Measurements from ENCODE around the gene PROCA1.
A peak's percentile ranks its signal among the peaks of the same experiment; 100 is the strongest.

The PROCA1 gene

GRCh38 chr17:28718333-28719020 lies 6.8 kb upstream of the PROCA1 start:
- H4K20me1 ChIP-seq (ENCODE audit: insufficient read depth, low read length): peaks cover 33% of the 10 kb centered on the region
- 0 out of 2 replicates have a peak overlapping the region, but pooled peaks have one; percentile 25 for H3K27ac ChIP-seq (ENCODE audit: low read length)
- H3K27me3 ChIP-seq (ENCODE audit: insufficient read depth, low read length, poor library complexity): no peaks in the 10 kb centered on the region
- peak overlapping the region; percentile 71; the same call in 1 of the 2 replicates for H3K4me2 ChIP-seq (ENCODE audit: insufficient read depth, low read length)
- no peak for DNase-seq
- H3K4me1 ChIP-seq (ENCODE audit: insufficient read depth, low read length): peaks cover 40% of the 10 kb centered on the region
- no peak overlapping the region; the same call in 1 of the 2 replicates for H2AFZ ChIP-seq (ENCODE audit: low read depth, low read length)
- H3K36me3 ChIP-seq (ENCODE audit: insufficient read depth, low read length): peaks cover 36% of the 10 kb centered on the region
- peak overlapping the region; percentile 95 for H3K9ac ChIP-seq (ENCODE audit: low read depth, low read length)
- TF ChIP-seq, protein P1, sequence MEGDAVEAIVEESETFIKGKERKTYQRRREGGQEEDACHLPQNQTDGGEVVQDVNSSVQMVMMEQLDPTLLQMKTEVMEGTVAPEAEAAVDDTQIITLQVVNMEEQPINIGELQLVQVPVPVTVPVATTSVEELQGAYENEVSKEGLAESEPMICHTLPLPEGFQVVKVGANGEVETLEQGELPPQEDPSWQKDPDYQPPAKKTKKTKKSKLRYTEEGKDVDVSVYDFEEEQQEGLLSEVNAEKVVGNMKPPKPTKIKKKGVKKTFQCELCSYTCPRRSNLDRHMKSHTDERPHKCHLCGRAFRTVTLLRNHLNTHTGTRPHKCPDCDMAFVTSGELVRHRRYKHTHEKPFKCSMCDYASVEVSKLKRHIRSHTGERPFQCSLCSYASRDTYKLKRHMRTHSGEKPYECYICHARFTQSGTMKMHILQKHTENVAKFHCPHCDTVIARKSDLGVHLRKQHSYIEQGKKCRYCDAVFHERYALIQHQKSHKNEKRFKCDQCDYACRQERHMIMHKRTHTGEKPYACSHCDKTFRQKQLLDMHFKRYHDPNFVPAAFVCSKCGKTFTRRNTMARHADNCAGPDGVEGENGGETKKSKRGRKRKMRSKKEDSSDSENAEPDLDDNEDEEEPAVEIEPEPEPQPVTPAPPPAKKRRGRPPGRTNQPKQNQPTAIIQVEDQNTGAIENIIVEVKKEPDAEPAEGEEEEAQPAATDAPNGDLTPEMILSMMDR (IDR thresholded peaks at IDR 0.05; ENCODE audit: borderline replicate concordance, extremely low read depth, low read length, poor library complexity, severe bottlenecking): no peak
- no peak for TF ChIP-seq EZH2 (IDR thresholded peaks at IDR 0.05; ENCODE audit: borderline replicate concordance, low read depth, low read length, severe bottlenecking)
- peaks cover 45% of the 10 kb centered on the region for H3K79me2 ChIP-seq (ENCODE audit: insufficient read depth, low read length)
- peak overlapping the region in 1 of 2 experiments; percentile 91; a peak in 2 of 4 replicates for H3K4me3 ChIP-seq (ENCODE audit: low read depth in 1 of 2, low read length in 2 of 2)
- no peaks in the 10 kb centered on the region for H3K9me3 ChIP-seq (ENCODE audit: insufficient read depth, low read length, severe bottlenecking)
- ATAC-seq (ENCODE audit: insufficient read depth, low read depth): no peak

- ATAC-seq (ENCODE audit: insufficient read depth, low read depth) (no peak), DNase-seq (no peak)
- H3K27me3 ChIP-seq (ENCODE audit: insufficient read depth, low read length, poor library complexity): no peaks in the 10 kb centered on the region
- H3K9me3 ChIP-seq (ENCODE audit: insufficient read depth, low read length, severe bottlenecking): no peaks in the 10 kb centered on the region
- H3K36me3 ChIP-seq (ENCODE audit: insufficient read depth, low read length): peaks cover 29% of the 10 kb centered on the region
- peak within 1 kb of the TSS; percentile 95 for H3K9ac ChIP-seq (ENCODE audit: low read depth, low read length)
- no peak for TF ChIP-seq EZH2 (IDR thresholded peaks at IDR 0.05; ENCODE audit: borderline replicate concordance, low read depth, low read length, severe bottlenecking)
- TF ChIP-seq, protein P1 (IDR thresholded peaks at IDR 0.05; ENCODE audit: borderline replicate concordance, extremely low read depth, low read length, poor library complexity, severe bottlenecking): no peak
- peaks cover 26% of the 10 kb centered on the region for H4K20me1 ChIP-seq (ENCODE audit: insufficient read depth, low read length)
- H3K4me2 ChIP-seq (ENCODE audit: insufficient read depth, low read length): peak within 1 kb of the TSS; percentile 71; the same call in 1 of the 2 replicates
- no peak within 1 kb of the TSS; the same call in 1 of the 2 replicates for H2AFZ ChIP-seq (ENCODE audit: low read depth, low read length)
- H3K4me1 ChIP-seq (ENCODE audit: insufficient read depth, low read length): peaks cover 39% of the 10 kb centered on the region
- H3K27ac ChIP-seq (ENCODE audit: low read length): 0 out of 2 replicates have a peak within 1 kb of the TSS, but pooled peaks have one; percentile 25
- peaks cover 39% of the 10 kb centered on the region for H3K79me2 ChIP-seq (ENCODE audit: insufficient read depth, low read length)
- H3K4me3 ChIP-seq (ENCODE audit: low read depth in 1 of 2, low read length in 2 of 2): peak within 1 kb of the TSS in 1 of 2 experiments; percentile 91; a peak in 1 of 4 replicates
These were observed 6.1 kb upstream of the PROCA1 start, which contains the start of gene RAB34 for GRCh38 chr17:28717578-28718332. TSS of gene RAB34 (minus strand) at chr17:28717868. CDS start at chr17:28717266, 602 bp downstream.

DNA sequence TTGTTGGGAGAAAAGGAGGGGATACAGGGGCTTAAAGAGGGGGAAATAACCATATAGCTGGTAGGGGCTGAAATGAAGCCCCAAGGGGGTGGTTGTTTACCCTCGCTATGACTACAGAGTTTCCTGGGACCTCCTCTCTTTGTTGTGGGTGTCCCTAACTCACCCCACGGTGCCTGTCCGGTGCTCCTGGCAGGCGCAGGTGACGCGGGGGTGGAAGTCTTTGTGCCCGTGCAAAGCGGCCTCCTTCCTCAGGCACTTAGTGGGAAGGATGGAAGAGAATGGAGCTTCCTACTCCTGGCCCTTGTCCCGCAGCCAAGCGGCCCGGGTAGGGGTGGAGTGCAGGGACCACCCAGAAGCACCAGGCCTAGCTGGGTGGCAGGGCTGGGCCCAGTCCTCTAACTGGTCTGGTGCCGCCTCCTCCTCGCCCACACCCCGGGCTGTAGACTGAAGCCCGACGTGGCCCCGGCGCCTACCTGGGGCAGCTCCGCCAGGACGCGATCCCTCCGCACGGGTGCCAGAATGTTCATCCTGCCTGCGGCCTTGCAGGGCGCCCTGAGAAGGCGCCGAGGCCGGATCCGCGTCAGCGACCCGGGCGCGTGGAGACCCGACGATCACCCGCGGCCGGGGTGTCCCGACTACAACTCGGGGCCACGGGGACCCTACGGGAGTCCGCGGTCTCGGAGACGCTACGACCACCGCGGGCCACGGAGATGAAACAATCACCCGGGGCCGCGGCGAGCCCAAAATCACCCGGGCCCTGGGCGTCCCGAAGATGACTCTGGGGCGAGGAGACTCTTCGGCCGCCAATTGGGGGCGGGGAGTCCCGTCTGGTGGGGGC lies 5.3 kb upstream of the PROCA1 start:
- DNase-seq: no peak
- peaks cover 31% of the 10 kb centered on the region for H3K79me2 ChIP-seq (ENCODE audit: insufficient read depth, low read length)

More for the DNA sequence above, 5.3 kb upstream of the PROCA1 start:
- Histone ChIP-seq H3K4me3 (ENCODE audit: low read depth in 1 of 2, low read length in 2 of 2) (no peak overlapping the region), H3K9me3 (ENCODE audit: insufficient read depth, low read length, severe bottlenecking) (no peaks in the 10 kb centered on the region), H3K4me2 (ENCODE audit: insufficient read depth, low read length) (no peak overlapping the region), H3K27me3 (ENCODE audit: insufficient read depth, low read length, poor library complexity) (no peaks in the 10 kb centered on the region), H2AFZ (ENCODE audit: low read depth, low read length) (no peak overlapping the region), H3K27ac (ENCODE audit: low read length) (no peak overlapping the region), H3K36me3 (ENCODE audit: insufficient read depth, low read length) (peaks cover 21% of the 10 kb centered on the region), H3K4me1 (ENCODE audit: insufficient read depth, low read length) (peaks cover 39% of the 10 kb centered on the region), H3K9ac (ENCODE audit: low read depth, low read length) (no peak overlapping the region), H4K20me1 (ENCODE audit: insufficient read depth, low read length) (peaks cover 18% of the 10 kb centered on the region)
- no peak for ATAC-seq (ENCODE audit: insufficient read depth, low read depth)
- TF ChIP-seq EZH2 (IDR thresholded peaks at IDR 0.05; ENCODE audit: borderline replicate concordance, low read depth, low read length, severe bottlenecking): no peak
- TF ChIP-seq, protein P1 (IDR thresholded peaks at IDR 0.05; ENCODE audit: borderline replicate concordance, extremely low read depth, low read length, poor library complexity, severe bottlenecking): no peak
